Activated CD8-positive, alpha-beta T cell treated with anti-CD3 and anti-CD28 coated beads, Interleukin-2, amount 10 ng/mL, durations not matched to agents 7 days and 5 days (primary cell): ENCODE measurements around the gene AKT3. TPM values are rescaled to one million over a fixed set of nuclear protein-coding genes. Genes with fewer than 3 reads are reported as not detected.

ENCODE experiments used
- ATAC-seq: fragments of 150-1000 bp; cut with Tn5 transposase; one replicate; pipeline ENCODE4 v1.10.0; 2021; ENCODE audit warnings: moderate library complexity
- CTCF ChIA-PET: fragments of 350-600 bp; sonication (Branson Sonifier 250); formaldehyde crosslinking; loops from one replicate; lab custom pipeline; 2021; ENCODE audit warnings: antibody characterized with exemption; lab: Charles Lee
- POLR2A ChIA-PET: fragments of 350-600 bp; sonication (Branson Sonifier 250); formaldehyde crosslinking; loops from one replicate; lab custom pipeline; 2021; ENCODE audit warnings: antibody characterized with exemption; lab: Charles Lee
- DNase-seq: peaks from one replicate; pipeline ENCODE4 v3.0.0-alpha.2; 2020
- H3K27ac Mint-ChIP-seq: one replicate; pipeline ENCODE4 v1.8.0; 2021; ENCODE audit warnings: mild to moderate bottlenecking, mixed read lengths
- H3K27me3 Mint-ChIP-seq: one replicate; pipeline ENCODE4 v1.8.0; 2021; ENCODE audit warnings: low read depth, mixed read lengths
- H3K36me3 Mint-ChIP-seq: one replicate; pipeline ENCODE4 v1.8.0; 2021; ENCODE audit warnings: low read depth, mixed read lengths
- H3K4me1 Mint-ChIP-seq: one replicate; pipeline ENCODE4 v1.8.0; 2021; ENCODE audit warnings: low read depth, mixed read lengths
- H3K4me3 Mint-ChIP-seq: one replicate; pipeline ENCODE4 v1.8.0; 2021; ENCODE audit warnings: mild to moderate bottlenecking, mixed read lengths
- H3K9me3 Mint-ChIP-seq: one replicate; pipeline ENCODE4 v1.8.0; 2022; ENCODE audit warnings: mixed read lengths; ENCODE audit not compliant: insufficient read depth
- total RNA-seq, 2 experiments: library from RNA; stranded (reverse); gene quantifications; one replicate each; pipeline ENCODE4 v1.2.3, GENCODE V29; 2021

The AKT3 gene
- total RNA-seq, 2 experiments from 2014 or later, result 23.9 to 25.2 TPM

GRCh38 chr1:243730487-243731150 is 119.4 kb downstream of the AKT3 start:
- no peaks in the 10 kb centered on the region for H3K9me3 Mint-ChIP-seq
- ATAC-seq (no peak), DNase-seq (no peak)
- H3K27ac Mint-ChIP-seq, result no peak overlapping the region
- H3K36me3 Mint-ChIP-seq, result peaks cover 5% of the 10 kb centered on the region
- H3K27me3 Mint-ChIP-seq, result no peaks in the 10 kb centered on the region
- ChIA-PET POLR2A (interaction anchor here (0.5 kb wide), 1 partner anchor 102 kb away, joined by 3 read pairs; no protein-coding TSS in a partner anchor), CTCF (interaction anchor here (1.2 kb wide), 1 partner anchor 9 kb away, joined by 4 read pairs; no protein-coding TSS in a partner anchor)
- no peak overlapping the region for H3K4me3 Mint-ChIP-seq
- H3K4me1 Mint-ChIP-seq, result peaks cover 17% of the 10 kb centered on the region

DNA sequence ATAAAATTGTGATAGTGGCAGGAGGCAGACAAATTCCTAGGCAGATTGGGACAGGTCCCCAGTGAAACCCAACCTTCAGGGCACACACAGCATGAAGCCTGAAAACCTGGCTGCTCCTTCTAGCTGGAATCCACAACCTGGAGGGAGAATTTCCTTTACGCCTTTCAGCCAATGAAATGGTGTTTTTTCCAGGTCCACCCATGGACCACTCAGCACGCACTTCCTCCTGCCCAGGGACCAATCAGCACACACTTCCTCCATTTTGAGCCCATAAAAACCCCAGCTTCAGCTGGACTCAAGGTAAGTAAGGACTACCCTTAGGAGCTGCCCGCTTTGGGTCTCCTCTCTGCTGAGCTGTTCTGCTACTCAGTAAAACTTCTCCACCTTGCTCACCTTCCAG is 120.1 kb downstream of the AKT3 start:
- ATAC-seq (no peak), DNase-seq (no peak)
- Mint-ChIP-seq H3K27me3 (no peaks in the 10 kb centered on the region), H3K4me1 (peaks cover 17% of the 10 kb centered on the region), H3K36me3 (peaks cover 5% of the 10 kb centered on the region), H3K9me3 (no peaks in the 10 kb centered on the region), H3K4me3 (no peak overlapping the region), H3K27ac (no peak overlapping the region)
- POLR2A ChIA-PET, result no interaction called here
- CTCF ChIA-PET, result no interaction called here

DNA sequence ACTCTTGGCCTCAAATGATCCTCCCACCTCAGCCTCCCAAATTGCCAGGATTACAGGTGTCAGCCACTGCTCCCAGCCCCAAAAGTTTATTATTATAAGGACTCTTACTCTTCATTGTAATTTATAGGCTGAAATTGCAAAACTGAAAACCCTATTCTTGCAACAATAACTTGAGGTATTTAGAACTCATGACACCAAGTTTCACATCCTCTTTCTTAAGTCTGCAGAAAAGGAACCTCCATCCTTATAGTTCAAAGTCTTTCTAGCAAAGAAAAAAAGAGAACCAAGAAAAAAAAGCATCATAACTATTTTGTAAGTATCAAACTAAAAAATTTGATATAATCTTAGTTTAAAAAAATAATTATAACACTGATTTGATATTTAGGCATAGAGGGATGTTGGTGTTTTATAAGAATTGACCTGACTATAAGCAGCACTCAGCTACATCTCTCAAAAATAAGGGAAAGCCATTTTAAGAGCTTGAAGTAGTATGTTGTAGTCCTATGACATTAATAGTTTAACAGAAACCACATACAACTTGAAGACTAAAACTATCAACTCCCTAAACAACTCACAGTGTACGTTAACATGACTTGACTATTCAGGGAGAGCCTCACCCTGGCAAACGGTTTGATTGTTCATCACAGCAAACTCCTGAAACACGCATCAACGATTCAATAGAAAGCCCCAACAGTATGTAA is 122.4 kb downstream of the AKT3 start:
- Mint-ChIP-seq H3K36me3 (peaks cover 5% of the 10 kb centered on the region), H3K27ac (no peak overlapping the region), H3K4me3 (no peak overlapping the region), H3K4me1 (peaks cover 17% of the 10 kb centered on the region), H3K27me3 (no peaks in the 10 kb centered on the region), H3K9me3 (no peaks in the 10 kb centered on the region)
- ChIA-PET POLR2A (no interaction called here), CTCF (no interaction called here)
- ATAC-seq, result no peak
- no peak for DNase-seq

DNA sequence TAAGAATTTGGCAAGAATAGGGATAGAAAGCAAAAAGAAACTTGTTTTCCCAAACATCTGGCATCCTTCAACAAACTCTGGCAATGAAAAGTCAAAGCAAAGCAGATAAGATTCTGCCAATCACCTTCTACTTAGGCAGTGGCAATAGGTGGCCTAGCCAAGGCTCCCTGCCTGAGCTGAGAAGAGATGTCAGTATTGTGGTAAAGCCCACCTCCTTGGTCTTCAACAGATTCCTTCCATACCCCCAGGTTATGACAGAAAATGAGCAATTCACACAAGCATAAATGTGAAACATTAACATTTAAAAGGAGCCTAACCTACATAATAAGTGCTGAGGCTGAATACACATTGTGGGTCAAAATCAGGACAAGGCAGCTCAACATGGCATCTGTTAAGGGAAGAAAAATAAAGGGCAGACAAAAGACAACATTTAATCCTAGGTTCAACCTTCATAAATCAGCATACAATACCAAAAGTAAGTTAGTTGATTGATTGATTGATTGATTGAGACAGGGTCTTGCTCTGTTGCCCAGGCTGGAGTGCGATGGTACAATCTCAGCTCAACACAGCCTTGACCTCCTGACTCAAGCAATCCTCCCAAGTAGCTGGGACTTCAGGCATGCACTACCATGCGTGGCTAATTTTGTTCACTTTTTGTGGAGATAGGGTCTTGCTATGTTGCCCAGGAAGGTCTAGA is 123.1 kb downstream of the AKT3 start:
- Mint-ChIP-seq H3K4me3 (no peak overlapping the region), H3K27ac (no peak overlapping the region), H3K9me3 (no peaks in the 10 kb centered on the region), H3K27me3 (no peaks in the 10 kb centered on the region), H3K36me3 (peaks cover 5% of the 10 kb centered on the region), H3K4me1 (peaks cover 13% of the 10 kb centered on the region)
- ATAC-seq, result no peak
- POLR2A ChIA-PET, result no interaction called here
- DNase-seq, result no peak
- CTCF ChIA-PET, result no interaction called here

GRCh38 chr1:243725846-243726245 is 124.2 kb downstream of the AKT3 start:
- no peak overlapping the region for H3K27ac Mint-ChIP-seq
- H3K36me3 Mint-ChIP-seq, result peaks cover 5% of the 10 kb centered on the region
- H3K27me3 Mint-ChIP-seq, result no peaks in the 10 kb centered on the region
- no peak for DNase-seq
- POLR2A ChIA-PET, result no interaction called here
- peaks cover 12% of the 10 kb centered on the region for H3K4me1 Mint-ChIP-seq
- CTCF ChIA-PET, result interaction anchor here (1.1 kb wide), 1 partner anchor 9 kb away, joined by 3 read pairs; no protein-coding TSS in a partner anchor
- H3K9me3 Mint-ChIP-seq, result no peaks in the 10 kb centered on the region
- no peak overlapping the region for H3K4me3 Mint-ChIP-seq
- ATAC-seq, result no peak

DNA sequence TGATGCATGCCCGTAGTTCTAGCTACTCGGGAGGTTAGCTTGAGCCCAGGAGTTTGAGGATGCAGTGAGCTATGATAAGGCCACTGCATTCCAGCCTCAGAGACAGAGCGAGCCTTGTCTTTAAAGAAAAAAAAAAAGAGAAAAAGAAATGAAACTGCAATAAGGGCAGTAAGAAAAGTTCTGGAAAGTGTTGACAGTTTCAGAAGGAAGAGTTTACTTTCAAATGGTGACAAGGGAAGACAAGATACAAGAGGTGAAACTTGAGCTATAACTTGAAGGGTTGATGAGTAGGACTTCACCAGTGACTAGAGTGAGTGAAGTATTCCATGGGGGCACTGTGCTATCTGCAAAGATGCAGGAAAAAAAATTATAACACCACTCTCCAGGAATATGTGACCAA is 125.0 kb downstream of the AKT3 start:
- ATAC-seq (no peak), DNase-seq (no peak)
- peaks cover 8% of the 10 kb centered on the region for H3K4me1 Mint-ChIP-seq
- ChIA-PET CTCF (interaction anchor here (1.1 to 1.5 kb wide), 2 partner anchors 10 to 23 kb away, joined by 3 to 4 read pairs; no protein-coding TSS in a partner anchor), POLR2A (no interaction called here)
- no peaks in the 10 kb centered on the region for H3K9me3 Mint-ChIP-seq
- H3K36me3 Mint-ChIP-seq, result peaks cover 3% of the 10 kb centered on the region
- H3K27ac Mint-ChIP-seq, result no peak overlapping the region
- H3K27me3 Mint-ChIP-seq, result no peaks in the 10 kb centered on the region
- H3K4me3 Mint-ChIP-seq, result no peak overlapping the region

- no peaks in the 10 kb centered on the region for H3K9me3 Mint-ChIP-seq
- H3K36me3 Mint-ChIP-seq, result no peaks in the 10 kb centered on the region
- ChIA-PET CTCF (no interaction called here), POLR2A (no interaction called here)
- H3K4me1 Mint-ChIP-seq, result peaks cover 8% of the 10 kb centered on the region
- H3K4me3 Mint-ChIP-seq, result no peak overlapping the region
- H3K27ac Mint-ChIP-seq, result no peak overlapping the region
- no peaks in the 10 kb centered on the region for H3K27me3 Mint-ChIP-seq
- DNase-seq (no peak), ATAC-seq (no peak)
These were observed 126.5 kb downstream of the AKT3 start for GRCh38 chr1:243723458-243724043.

GRCh38 chr1:243723050-243723449 is 127.0 kb downstream of the AKT3 start:
- H3K9me3 Mint-ChIP-seq, result no peaks in the 10 kb centered on the region
- POLR2A ChIA-PET, result no interaction called here
- H3K4me3 Mint-ChIP-seq, result no peak overlapping the region
- H3K27me3 Mint-ChIP-seq, result no peaks in the 10 kb centered on the region
- H3K4me1 Mint-ChIP-seq, result peaks cover 6% of the 10 kb centered on the region
- DNase-seq, result no peak
- CTCF ChIA-PET, result no interaction called here
- no peak overlapping the region for H3K27ac Mint-ChIP-seq
- no peaks in the 10 kb centered on the region for H3K36me3 Mint-ChIP-seq
- ATAC-seq, result no peak

GRCh38 chr1:243719476-243719875 is 130.6 kb downstream of the AKT3 start:
- Mint-ChIP-seq H3K36me3 (no peaks in the 10 kb centered on the region), H3K4me1 (no peaks in the 10 kb centered on the region), H3K9me3 (no peaks in the 10 kb centered on the region), H3K27me3 (no peaks in the 10 kb centered on the region), H3K27ac (no peak overlapping the region), H3K4me3 (no peak overlapping the region)
- ChIA-PET CTCF (no interaction called here), POLR2A (no interaction called here)
- ATAC-seq (no peak), DNase-seq (no peak)

DNA sequence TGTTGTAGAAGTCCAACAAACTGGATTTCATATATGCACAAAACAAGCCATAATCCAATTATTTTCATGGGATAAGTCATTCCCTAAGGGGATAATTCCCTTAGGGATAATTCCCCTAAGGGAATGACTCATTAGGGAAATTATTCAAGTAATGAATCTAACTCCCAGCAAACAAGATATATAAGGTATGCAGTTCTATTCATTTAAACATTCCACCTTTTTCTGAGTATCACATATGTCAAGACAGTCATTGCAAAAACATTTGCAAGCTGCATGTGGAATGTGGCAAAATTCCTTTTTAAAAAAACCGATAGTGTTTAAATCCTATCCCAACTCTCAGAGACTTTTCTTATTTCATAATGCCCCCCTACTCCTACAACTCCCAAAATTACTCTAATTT is 131.2 kb downstream of the AKT3 start:
- no peak overlapping the region for H3K4me3 Mint-ChIP-seq
- no peaks in the 10 kb centered on the region for H3K4me1 Mint-ChIP-seq
- no peak overlapping the region for H3K27ac Mint-ChIP-seq
- no peak for DNase-seq
- POLR2A ChIA-PET, result no interaction called here
- H3K9me3 Mint-ChIP-seq, result no peaks in the 10 kb centered on the region
- H3K27me3 Mint-ChIP-seq, result no peaks in the 10 kb centered on the region
- CTCF ChIA-PET, result no interaction called here
- no peak for ATAC-seq
- H3K36me3 Mint-ChIP-seq, result no peaks in the 10 kb centered on the region

DNA sequence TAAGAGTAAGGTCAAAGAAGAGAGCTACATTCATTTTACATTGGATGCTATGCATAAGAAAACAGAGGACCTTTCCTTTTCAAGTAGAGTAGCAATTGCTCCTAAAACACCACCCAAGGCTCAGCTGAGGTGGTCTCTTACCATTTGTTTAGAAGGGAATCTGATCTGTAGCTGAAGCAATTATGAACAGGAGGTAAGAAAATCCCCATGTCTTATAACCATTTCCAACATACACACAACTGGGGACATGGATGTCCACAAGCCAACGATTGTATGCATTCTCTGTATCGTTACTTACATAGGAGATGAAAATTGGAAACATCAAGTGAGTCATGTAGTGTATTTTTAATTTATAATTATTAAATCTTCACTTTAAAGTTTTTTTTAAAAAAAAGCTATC is 132.0 kb downstream of the AKT3 start:
- ChIA-PET CTCF (no interaction called here), POLR2A (no interaction called here)
- peaks cover 1% of the 10 kb centered on the region for H3K4me1 Mint-ChIP-seq
- H3K9me3 Mint-ChIP-seq, result no peaks in the 10 kb centered on the region
- no peaks in the 10 kb centered on the region for H3K27me3 Mint-ChIP-seq
- no peaks in the 10 kb centered on the region for H3K36me3 Mint-ChIP-seq
- H3K27ac Mint-ChIP-seq, result no peak overlapping the region
- no peak for ATAC-seq
- no peak for DNase-seq
- no peak overlapping the region for H3K4me3 Mint-ChIP-seq

GRCh38 chr1:243716906-243717305 is 133.1 kb downstream of the AKT3 start:
- Mint-ChIP-seq H3K4me1 (peaks cover 3% of the 10 kb centered on the region), H3K36me3 (no peaks in the 10 kb centered on the region), H3K27me3 (no peaks in the 10 kb centered on the region), H3K9me3 (no peaks in the 10 kb centered on the region), H3K27ac (no peak overlapping the region), H3K4me3 (no peak overlapping the region)
- ChIA-PET CTCF (no interaction called here), POLR2A (no interaction called here)
- DNase-seq, result no peak
- ATAC-seq, result no peak
